ENCODE results near the gene HELQ.
A peak's percentile ranks its signal among the peaks of the same experiment; 100 is the strongest.

Gene HELQ

DNA sequence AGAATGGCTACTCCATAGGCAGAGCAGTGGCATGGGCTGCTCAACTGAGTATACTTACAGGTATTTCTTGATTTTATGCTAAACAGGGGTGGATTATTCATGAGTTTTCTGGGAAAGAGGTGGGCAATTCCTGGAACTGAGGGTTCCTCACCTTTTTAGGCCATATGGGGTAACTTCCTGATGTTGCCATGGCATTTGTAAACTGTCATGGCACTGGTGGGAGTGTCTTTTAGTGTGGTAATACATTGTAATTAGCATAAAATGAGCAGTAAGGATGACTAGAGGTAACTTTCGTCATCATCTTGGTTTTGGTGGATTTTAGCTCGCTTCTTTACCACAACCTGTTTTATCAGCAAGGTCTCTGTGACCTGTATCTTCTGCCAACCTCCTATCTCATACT is 72.8 kb downstream of the HELQ start:
- H3K4me3 ChIP-seq = no peak overlapping the region

DNA sequence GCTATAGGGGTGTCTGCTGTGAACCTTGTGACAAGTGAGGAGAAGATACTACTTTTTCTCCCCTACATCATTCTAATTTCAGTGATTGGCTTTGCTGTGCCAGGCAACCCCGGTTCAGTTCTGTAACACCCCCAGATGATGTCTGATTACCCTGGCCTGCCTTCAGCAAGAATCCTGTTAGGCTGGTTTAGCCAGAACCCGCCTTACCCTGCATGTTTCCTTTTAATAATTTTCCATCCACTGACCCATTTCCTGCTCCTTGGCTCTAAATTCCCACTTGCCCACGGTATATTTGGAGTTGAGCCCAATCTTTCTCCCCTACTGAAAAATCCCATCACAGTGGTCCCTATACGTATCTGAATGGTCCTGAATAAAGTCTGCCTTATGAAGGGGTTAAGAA is 74.5 kb downstream of the HELQ start:
- peak overlapping the region in 3 of 21 experiments; percentile 2 to 52 (median 40) for H3K27ac ChIP-seq
- H3K4me3 ChIP-seq = no peak overlapping the region

More for the DNA sequence above, 72.8 kb downstream of the HELQ start:
- H3K27ac ChIP-seq = no peak overlapping the region

DNA sequence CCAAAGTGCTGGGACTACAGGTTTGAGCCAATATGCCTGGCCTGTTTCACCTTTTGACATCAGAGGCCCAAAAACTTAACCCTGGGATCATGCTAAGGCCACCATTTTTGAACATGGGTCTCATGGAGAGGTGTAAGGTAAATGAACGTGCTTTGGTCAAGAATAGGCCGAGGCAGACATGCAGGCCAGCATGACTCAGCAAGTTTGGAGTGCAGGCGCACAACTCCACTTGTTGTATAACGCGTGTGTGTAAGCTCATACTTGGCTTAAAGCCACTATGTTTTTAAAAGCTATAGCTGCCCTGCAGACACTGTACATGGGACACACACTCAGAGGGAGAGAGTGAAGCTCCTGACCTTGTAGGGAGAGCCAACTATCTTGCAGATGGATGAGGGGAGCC is 77.2 kb downstream of the HELQ start:
- Histone ChIP-seq H3K27ac (no peak overlapping the region), H3K4me3 (no peak overlapping the region)

DNA sequence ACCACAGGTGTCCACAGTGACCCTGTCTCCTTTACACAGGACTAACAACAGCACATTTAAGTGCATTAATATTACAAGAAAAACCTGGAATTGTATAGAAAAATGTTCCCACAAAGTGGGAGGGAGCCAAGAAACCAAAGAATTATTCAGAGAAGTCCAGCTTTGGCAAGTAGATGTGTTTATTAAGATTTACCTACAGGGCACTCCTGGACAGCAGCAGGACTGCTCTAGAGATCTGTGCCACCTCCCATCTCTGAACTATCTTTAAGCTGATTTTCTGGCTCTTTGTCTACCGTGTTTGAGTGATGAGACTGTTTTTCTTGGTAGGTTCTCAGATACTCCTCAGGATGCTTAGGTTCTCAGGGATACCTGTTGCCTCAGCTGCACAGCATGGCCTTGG is 82.7 kb downstream of the HELQ start:
- Histone ChIP-seq H3K27ac (no peak overlapping the region), H3K4me3 (no peak overlapping the region)

DNA sequence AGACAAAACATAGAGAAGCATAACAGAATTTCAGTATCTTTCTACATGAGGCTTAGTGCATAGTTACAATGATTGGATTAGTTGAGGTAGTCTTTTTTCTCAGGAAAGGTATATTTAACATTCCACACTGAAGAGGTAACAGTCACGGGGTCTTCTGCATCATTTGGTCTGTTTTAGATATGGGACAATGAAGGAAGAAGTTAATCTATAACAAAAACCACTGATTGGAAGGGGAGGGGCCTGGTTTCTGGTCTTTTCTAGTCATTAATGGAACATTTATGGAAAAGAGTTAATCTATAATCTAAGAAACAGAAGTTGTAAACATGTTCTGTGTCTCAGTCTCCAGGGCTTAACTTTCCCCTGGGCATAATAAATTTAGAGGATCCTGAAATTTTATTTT is 83.7 kb downstream of the HELQ start:
- no peak overlapping the region for H3K4me3 ChIP-seq
- H3K27ac ChIP-seq = no peak overlapping the region

DNA sequence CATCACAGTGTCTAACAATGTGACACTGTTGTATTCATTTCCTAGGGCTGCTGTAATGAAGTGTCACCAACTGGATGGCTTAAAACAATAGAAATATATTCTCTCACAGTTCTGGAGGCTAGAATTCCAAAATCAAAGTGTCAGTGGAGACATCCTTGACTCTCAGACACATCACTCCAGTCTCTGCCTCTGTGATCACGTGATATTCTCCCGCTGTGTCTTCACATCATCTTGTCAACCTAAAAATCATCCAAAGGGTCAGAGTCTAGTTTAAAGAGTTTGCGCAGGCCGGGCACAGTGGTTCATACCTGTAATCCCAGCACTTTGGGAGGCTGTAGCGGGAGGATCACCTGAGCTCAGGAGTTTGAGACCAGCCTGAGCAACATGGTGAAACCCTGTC is 84.4 kb downstream of the HELQ start:
- Histone ChIP-seq H3K4me3 (no peak overlapping the region), H3K27ac (no peak overlapping the region)

DNA sequence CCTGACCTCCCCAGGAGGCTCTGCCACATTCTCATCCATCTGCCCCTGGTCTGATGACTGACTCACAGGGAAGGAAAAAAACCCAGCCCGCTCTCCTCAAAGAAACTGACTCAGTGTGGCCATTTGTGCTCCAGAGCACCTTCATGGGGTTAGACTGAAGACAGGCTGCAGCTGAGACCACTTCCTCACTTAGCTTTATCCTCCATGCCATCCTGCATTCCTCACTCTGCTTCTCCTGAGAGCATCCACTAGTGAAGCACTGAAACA is 85.0 kb downstream of the HELQ start:
- H3K27ac ChIP-seq = no peak overlapping the region
- no peak overlapping the region for H3K4me3 ChIP-seq

DNA sequence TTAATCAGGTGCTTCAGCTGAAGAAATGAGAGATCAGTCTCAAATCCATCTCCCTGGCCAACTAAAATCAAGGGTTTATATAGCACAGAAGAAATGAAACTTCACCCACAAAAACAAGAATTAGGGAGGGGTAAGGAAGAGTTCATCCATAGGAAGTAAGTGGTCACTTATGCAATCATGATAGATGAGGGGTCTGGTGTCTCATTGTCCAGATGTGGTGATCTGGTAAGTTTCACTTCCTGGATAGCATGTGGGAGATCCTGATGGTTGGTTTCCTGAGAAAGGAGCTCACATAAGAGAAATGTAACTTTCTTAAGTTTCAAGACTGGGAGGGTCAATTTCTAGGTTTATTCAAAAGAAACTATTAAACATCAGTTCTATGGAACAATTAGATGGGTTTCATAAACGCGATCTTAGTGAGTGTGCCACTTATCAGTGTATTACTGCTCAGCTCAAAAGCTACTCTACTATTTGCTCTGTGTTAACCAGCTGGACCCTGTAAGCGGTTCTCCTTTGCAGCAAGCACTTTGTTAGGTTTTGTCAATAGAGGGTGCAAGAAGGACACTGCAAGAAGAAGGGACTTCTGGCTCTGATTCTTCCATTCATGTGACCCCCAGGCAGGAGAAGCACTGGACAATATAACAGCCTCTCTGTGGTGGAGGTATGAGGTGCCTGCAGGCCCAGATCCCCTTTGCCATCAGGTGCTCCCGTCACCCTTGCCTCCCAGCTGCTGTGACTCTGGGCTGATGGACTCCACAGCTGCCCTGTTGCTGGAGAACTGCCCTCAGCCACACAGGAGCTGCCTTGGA is 85.6 kb downstream of the HELQ start:
- no peak overlapping the region for H3K27ac ChIP-seq
- H3K4me3 ChIP-seq = no peak overlapping the region

DNA sequence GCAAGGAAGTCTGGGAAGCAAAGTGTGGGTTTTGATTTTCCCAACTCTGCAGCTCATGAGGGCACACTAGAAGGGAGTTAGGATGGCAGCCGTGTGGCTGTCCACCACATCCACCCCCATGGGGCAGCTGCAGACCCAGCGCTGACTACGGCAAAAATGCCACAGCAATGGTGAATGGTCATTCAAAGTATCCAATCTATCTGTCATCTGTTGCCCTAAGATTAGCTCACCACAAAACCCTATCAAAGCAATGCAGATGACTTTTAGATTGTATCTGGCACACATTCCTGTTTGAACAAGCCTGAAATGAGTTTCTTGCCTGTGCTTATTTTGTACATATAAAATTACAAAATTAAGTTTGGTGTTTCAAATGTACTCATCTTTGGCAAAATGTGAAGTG is 91.3 kb downstream of the HELQ start:
- Histone ChIP-seq H3K4me3 (no peak overlapping the region), H3K27ac (no peak overlapping the region)

DNA sequence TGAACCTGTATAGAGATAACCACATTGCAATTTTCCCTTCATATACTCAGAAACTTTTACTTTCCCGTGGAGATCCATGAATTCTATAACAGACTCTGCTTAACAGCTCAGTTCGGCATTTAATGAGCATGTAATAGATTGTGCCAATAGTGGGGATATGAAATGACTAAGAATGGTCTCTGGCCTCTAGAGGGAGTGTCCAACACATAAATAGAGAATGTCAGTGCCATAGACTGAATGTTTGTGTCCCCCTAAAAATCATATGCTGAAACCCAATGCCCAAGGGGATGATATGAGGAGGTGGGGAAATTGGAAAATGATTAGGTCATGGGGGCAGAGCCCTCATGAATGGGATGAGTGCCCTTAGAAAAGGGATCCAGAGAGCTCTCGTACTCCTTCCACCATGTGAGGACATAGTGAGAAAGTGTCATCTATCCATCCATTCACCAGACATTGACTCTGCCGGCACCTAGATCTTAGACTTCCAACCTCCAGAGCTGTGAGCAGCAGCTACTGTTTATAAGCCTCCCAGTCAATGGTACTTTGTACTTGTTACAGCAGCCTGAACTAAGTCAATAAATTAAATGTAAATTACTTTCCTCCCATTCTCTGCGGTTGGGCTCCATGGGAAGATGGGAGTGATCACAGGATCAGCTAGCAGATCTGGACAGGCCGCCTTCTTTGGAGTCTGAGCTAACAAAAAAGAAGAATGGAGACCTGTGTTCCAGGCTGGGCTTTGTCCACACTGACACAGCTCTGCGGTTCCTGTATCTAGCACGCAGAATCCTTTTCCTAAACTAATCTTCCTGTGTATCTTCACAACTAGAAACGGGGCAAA is 92.9 kb downstream of the HELQ start:
- H3K27ac ChIP-seq = no peak overlapping the region

DNA sequence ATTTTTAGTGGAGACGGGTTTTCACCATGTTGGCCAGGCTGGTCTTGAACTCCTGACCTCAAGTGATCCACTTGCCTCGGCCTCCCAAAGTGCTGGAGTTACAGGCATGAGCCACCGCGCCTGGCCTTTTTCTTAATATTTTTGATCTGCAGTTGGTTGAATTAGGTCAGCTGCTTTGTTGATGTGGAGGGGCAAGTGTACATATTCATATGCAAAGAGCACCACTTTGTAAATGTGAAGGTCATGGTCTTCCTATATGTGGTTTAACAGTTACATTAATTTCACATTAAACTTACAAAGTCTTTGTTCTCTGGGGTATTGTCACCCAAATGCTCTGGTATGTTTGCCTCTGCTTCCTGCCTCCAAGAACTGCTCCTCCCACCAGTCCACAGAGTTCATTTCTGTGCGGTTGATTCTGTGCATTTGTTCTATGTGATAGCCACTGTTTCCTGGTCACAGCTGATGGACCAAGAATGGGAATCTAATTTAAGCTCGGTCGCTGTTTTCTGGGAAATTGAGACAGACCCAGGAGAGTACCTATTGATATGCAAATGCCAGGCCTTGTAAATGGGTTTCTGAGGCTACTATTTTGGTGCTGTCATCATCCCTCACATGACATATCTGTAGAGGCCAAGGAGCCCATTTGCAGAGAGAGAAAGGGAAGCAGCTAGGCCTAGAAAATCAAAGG is 94.1 kb downstream of the HELQ start:
- H3K27ac ChIP-seq = no peak overlapping the region
- no peak overlapping the region for H3K4me3 ChIP-seq

More for the DNA sequence above, 92.9 kb downstream of the HELQ start:
- H3K4me3 ChIP-seq = no peak overlapping the region

DNA sequence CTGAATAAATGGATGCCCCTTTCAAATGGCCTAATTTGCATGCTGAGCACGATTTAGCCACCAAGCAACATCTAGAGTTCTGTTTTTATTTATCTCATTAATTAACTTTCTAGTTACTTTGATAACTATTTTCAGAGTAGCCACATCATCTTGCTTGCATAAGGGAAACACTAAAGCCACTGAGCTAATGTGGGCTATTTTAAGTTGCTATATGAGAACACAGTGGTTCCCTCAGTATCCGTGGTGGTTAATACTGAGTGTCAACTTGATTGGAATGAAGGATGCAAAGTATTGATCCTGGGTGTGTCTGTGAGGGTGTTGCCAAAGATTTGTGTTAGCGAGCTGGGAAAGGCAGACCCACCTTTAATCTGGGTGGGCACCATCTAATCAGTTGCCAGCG is 95.6 kb downstream of the HELQ start:
- Histone ChIP-seq H3K27ac (no peak overlapping the region), H3K4me3 (no peak overlapping the region)

DNA sequence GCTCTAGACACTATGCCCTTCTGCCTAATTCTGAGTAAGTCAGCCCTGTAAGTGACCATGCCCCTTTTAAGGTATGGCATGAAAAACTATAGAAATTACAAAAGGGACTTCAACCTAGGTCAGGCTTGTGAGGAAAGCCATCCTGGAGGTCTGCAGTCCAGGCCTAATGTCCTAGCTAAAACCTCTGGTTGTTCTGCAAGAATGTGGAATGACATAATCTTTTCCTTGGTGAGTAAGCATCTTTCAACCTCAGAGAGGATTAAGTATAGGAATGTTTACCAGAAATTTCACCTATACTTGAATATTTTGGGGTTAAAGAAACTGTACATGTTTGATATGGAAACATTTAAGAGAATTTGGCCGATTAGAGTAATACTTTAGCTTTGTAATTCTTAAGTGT is 97.2 kb downstream of the HELQ start:
- H3K27ac ChIP-seq = no peak overlapping the region
- no peak overlapping the region for H3K4me3 ChIP-seq

All from skin epidermis (tissue), 12 donors.